Measurements from ENCODE around the gene TEKT2.
A peak's percentile ranks its signal among the peaks of the same experiment; 100 is the strongest.

The TEKT2 gene

DNA sequence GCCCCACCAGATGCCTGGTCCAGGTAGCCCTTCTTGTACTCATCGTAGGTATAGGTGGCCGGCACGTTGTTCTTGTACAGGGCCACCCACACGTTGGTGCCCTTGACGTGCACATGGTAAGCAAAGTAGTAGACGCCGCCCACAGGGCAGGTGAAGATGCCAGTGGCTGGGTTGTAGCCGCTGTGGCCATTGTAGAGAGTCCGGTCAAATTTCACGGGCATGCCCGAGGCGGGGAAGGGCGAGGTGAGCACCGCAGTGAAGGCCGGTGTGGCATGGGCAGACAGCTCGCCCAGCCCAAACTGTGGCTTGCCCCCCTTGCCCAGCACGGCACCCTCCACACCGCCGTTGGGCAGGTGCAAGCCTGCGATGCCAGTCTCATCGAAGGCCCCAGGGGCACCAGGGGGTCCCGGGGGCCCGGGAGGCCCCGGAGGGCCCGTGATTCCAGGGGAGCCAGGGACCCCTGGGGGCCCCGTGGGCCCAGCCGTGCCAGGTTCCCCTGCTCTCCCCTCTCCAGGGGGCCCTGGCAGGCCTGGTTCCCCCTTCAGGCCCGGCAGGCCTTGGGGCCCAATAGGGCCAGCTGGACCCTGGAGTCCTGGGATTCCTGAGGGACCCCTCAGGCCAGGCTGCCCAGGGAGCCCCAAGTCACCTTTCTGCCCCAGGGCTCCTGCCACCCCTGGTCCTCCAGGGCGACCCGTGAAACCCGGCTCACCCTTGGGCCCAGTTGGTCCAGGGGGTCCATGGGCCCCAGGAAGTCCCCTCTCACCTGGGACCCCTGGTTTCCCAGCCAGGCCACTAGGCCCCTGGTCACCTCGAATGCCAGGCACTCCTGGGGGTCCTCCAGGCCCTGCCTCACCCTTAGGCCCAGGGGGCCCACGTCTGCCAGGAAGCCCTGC, 14.0 kb downstream of the TEKT2 start:
- no peak for DNase-seq (ENCODE audit: low spot score)
- TF ChIP-seq, protein P1, sequence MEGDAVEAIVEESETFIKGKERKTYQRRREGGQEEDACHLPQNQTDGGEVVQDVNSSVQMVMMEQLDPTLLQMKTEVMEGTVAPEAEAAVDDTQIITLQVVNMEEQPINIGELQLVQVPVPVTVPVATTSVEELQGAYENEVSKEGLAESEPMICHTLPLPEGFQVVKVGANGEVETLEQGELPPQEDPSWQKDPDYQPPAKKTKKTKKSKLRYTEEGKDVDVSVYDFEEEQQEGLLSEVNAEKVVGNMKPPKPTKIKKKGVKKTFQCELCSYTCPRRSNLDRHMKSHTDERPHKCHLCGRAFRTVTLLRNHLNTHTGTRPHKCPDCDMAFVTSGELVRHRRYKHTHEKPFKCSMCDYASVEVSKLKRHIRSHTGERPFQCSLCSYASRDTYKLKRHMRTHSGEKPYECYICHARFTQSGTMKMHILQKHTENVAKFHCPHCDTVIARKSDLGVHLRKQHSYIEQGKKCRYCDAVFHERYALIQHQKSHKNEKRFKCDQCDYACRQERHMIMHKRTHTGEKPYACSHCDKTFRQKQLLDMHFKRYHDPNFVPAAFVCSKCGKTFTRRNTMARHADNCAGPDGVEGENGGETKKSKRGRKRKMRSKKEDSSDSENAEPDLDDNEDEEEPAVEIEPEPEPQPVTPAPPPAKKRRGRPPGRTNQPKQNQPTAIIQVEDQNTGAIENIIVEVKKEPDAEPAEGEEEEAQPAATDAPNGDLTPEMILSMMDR (IDR thresholded peaks at IDR 0.05; ENCODE audit: extremely low read depth, missing control alignments) = no peak

DNA sequence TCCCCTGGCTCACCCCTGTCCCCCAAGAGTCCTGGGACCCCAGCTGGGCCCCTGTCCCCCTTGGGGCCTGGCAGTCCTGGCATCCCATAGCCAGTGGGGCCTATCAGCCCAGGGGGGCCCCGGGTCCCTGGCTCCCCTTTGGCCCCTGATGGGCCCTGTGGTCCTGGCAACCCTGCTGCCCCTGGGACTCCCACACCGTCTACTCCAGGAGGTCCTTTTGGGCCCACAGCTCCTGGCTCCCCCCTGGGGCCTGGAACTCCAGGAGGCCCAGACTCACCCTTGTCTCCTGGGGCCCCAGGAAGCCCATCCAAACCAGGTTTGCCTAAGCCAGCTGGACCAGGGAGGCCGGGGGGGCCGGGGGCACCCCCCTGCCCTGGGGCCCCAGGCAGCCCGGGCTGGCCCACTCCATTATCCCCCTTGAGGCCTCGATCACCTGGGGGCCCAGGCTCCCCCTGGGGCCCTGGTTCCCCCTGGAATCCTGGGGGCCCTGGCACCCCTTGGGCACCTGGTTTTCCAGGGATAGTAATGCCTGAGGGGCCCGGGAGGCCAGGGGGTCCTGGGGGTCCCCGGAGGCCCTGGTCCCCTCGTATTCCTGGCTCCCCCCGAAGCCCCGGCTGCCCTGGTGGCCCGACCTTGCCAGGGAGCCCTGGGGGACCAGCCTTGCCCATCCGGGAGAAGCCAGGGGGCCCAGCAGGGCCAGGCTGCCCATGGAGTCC, 14.9 kb downstream of the TEKT2 start:
- no peak for DNase-seq (ENCODE audit: low spot score)
- TF ChIP-seq, protein P1 (IDR thresholded peaks at IDR 0.05; ENCODE audit: extremely low read depth, missing control alignments) = no peak

DNA sequence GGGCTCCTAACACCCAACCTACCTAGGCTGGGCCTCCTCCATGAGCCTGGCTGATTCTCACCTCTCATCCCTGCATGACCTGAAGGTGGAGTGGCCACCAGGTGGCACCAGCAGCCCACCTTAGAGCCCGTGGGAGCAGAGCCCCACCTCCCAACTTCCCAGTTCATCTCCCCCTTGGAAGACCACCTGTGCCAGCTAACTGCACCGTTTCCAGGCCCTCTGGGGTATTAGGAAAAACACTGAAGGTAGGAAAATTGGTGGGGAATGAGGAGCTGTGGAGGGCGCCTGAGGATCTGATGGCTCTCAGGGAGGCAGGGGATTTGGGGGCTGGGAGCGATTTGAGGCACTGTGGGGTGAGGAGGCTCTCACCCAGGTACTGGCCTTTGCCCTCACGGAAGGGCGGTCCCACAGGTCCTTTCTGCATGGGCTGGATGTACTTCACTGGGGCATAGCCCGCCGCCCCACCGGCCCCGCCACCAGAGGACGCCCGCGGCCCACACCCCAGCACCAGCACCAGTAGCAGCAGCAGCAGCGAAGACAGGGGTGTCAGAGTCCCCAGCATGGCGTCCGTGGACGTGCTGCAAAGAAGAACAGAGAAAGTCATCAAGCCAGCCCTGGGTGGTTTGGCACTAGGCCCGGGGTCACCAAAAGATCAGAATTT, 15.9 kb downstream of the TEKT2 start:
- peak; percentile 93 for DNase-seq (ENCODE audit: low spot score)
- TF ChIP-seq, protein P1 (IDR thresholded peaks at IDR 0.05; ENCODE audit: extremely low read depth, missing control alignments) = peak; percentile 87

DNA sequence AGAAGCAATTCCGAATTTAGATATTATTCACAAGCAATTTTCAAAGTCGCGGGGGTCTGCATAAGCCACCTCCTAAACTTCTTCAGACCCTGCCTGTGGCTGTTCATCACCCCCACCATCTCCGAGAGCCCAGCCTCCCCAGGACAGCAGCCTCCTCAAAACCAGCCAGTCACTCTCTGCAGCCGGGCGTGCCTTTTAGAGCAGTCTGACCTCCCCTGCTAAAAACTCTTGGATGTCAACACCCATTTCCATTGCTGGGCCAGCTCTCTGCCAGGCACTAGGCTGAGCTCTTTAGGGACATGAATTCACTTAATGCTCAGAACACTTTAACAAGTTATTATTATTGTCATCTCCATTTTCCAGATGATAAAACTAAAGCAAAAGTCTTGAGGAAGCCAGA, 16.5 kb downstream of the TEKT2 start:
- no peak for DNase-seq (ENCODE audit: low spot score)
- TF ChIP-seq, protein P1 (IDR thresholded peaks at IDR 0.05; ENCODE audit: extremely low read depth, missing control alignments) = no peak

DNA sequence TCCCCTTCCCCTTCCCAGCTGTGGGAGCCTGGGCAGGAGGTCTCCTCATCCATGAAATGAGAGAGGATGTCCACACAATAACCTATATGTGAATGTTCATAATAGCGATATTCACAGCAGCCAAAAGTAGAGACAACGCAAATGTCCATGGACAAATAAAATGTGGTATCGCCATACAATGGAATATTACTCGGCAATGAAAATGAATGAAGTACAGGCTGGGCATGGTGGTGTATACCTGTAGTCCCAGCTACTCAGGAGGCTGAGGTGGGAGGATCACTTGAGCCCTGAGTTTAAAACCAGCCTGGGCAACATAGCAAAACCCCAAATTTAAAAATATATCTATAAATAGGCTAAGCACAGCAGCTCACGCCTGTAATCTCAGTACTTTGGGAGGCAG, 17.7 kb downstream of the TEKT2 start:
- DNase-seq (ENCODE audit: low spot score) = no peak
- TF ChIP-seq, protein P1 (IDR thresholded peaks at IDR 0.05; ENCODE audit: extremely low read depth, missing control alignments) = no peak

DNA sequence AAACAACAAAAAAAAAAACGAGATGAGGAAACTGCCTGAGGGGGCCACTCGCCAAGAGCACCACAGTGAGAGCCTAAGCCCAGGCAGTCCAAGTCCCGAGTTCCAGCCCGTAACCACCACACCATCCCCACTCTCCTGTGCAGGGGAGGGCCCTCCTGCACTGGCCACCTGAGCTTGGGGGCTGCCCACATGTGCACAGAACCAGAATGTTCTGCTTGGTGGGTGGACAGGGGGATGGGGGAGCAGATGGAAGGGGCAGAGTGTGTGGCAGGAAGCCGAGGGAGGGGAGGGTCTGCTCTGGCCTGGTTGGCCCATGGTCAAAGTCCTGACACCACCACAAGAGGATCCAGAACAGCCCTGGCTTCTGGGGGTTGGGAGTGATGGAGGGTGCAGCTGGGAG, 22.4 kb downstream of the TEKT2 start:
- no peak for DNase-seq (ENCODE audit: low spot score)
- TF ChIP-seq, protein P1 (IDR thresholded peaks at IDR 0.05; ENCODE audit: extremely low read depth, missing control alignments) = no peak

DNA sequence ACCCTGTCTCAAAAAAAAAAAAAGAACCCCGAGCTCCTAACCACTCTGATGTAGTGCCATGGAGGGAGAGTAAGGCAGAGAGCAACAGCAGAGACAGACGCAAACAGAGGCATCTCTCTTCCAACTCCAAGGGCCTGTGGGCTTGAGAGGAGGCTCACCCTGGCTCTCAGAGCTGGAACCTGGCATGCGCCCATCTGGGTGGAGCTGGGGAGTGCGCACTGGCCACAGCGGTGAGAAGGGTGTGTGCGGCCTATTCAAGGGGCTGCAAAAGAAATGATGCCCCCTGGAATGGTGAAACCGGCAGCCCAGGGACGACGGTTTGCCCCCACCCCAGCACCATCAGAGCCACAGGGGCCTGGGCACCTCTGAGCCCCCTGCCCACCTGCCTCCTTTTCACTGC, 23.5 kb downstream of the TEKT2 start:
- TF ChIP-seq, protein P1 (IDR thresholded peaks at IDR 0.05; ENCODE audit: extremely low read depth, missing control alignments) = no peak

More for the DNA sequence above, 23.5 kb downstream of the TEKT2 start:
- no peak for DNase-seq (ENCODE audit: low spot score)
